ENCODE measurements around the gene HOXA7.

HOXA7 gene

DNA sequence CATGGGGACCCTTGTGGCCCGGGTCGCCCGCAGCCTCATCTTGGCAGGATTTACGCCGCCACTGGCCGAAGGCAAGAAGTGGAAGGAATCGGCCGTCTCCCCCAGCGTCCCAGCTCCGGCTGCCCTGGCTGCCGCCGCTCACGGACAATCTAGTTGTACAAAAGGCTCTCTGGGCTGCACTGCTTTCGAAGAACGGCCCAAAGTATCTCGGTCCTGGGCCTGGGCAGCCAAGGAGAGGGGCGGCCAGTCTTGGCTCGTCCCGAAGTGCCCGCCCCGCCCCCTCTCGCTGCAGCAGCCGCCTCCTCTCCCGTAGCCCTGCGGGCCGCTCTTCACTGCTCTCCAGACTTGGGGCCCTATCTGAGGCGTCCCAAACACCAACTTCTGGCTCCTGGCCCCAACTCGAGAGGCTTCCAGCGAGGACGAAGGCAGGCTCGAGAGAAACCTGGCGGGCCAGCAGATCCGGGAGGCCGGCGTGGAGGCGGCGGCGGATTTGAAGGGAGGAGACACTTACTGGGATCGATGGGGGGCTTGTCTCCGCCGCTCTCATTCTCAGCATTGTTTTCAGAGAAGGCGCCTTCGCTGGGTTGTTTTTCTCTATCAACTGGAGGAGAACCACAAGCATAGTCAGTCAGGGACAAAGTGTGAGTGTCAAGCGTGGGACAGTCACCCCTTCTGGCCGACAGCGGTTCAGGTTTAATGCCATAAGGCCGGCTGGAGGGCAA is 8.1 kb upstream of the HOXA7 start (continued):
- TF ChIP-seq ZNF221 (tag by site-specific recombination; IDR thresholded peaks at IDR 0.05; ENCODE audit: borderline replicate concordance) (no peak), WT1 (tag by site-specific recombination; IDR thresholded peaks at IDR 0.05) (no peak)

DNA sequence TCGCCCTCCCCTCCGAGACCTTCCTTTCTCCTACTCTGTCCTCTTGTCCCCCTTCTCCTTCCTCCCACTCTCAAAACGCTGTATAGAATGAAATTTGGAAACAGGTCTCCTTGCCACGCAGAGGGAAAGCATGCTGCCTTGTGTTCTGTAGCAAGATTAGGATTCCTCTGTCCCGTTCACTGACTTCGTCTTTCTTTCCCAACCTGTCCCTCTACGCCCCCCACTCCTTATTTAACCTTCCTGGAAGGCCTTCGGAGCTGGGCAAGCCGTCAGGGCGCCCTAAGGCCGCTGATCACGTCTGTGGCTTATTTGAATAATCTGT is 7.5 kb upstream of the HOXA7 start:
- Histone ChIP-seq H3K9me3 (ENCODE audit: control insufficient read depth, insufficient read depth, low read depth, low read length) (no peaks in the 10 kb centered on the region), H3K36me3 (ENCODE audit: control insufficient read depth in 2 of 2, insufficient read depth in 1 of 2, low read length in 2 of 2) (peaks cover 18 to 40% of the 10 kb centered on the region in 2 experiments), H3K27ac (ENCODE audit: extremely low read depth, low read depth, low read length) (peak overlapping the region; percentile 100), H3K4me3 (ENCODE audit: low read depth, low read length) (peak overlapping the region; percentile 76), H3K4me1 (ENCODE audit: control insufficient read depth, insufficient read depth, low read length) (peaks cover 16% of the 10 kb centered on the region)
- ChIA-PET POLR2A (interaction anchor here (0.8 to 4.1 kb wide), 5 partner anchors 10 to 1307 kb away, joined by 3 to 42 read pairs (median 4); partner anchors contain the start of genes HOXA10, HOXA3 and HOXA6), CTCF (interaction anchor here (0.6 to 1.8 kb wide), 3 partner anchors 14 to 20 kb away, joined by 3 to 10 read pairs (median 3); no protein-coding TSS in a partner anchor)
- TF ChIP-seq ZSCAN16 (tag by site-specific recombination; IDR thresholded peaks at IDR 0.05) (no peak), ZNF677 (tag by site-specific recombination; IDR thresholded peaks at IDR 0.05) (no peak), ZNF311 (tag by site-specific recombination; IDR thresholded peaks at IDR 0.05; ENCODE audit: borderline replicate concordance) (no peak), SP2 (tag by site-specific recombination; IDR thresholded peaks at IDR 0.05) (no peak), KLF7 (tag by site-specific recombination; IDR thresholded peaks at IDR 0.05; ENCODE audit: borderline replicate concordance) (no peak), ZNF555 (tag by site-specific recombination; conservative IDR thresholded peaks at IDR 0.05) (no peak), ZNF510 (tag by site-specific recombination; IDR thresholded peaks at IDR 0.05; ENCODE audit: insufficient replicate concordance) (no peak), ZBTB8A (tag by site-specific recombination; IDR thresholded peaks at IDR 0.05) (no peak), GLI2 (tag by site-specific recombination; IDR thresholded peaks at IDR 0.05; ENCODE audit: borderline replicate concordance, low read depth) (no peak), ZSCAN23 (tag by site-specific recombination; IDR thresholded peaks at IDR 0.05) (no peak), ZNF600 (tag by site-specific recombination; IDR thresholded peaks at IDR 0.05) (no peak), SP3 (tag by site-specific recombination; IDR thresholded peaks at IDR 0.05) (no peak), ZNF596 (tag by site-specific recombination; IDR thresholded peaks at IDR 0.05) (no peak), ZFP37 (tag by site-specific recombination; IDR thresholded peaks at IDR 0.05) (no peak)
- TF ChIP-seq, protein P1, sequence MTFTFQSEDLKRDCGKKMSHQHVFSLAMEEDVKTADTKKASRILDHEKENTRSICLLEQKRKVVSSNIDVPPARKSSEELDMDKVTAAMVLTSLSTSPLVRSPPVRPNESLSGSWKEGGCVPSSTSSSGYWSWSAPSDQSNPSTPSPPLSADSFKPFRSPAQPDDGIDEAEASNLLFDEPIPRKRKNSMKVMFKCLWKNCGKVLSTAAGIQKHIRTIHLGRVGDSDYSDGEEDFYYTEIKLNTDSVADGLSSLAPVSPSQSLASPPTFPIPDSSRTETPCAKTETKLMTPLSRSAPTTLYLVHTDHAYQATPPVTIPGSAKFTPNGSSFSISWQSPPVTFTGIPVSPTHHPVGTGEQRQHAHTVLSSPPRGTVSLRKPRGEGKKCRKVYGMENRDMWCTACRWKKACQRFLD (tag by site-specific recombination; IDR thresholded peaks at IDR 0.05): no peak
- TF ChIP-seq, protein P2, sequence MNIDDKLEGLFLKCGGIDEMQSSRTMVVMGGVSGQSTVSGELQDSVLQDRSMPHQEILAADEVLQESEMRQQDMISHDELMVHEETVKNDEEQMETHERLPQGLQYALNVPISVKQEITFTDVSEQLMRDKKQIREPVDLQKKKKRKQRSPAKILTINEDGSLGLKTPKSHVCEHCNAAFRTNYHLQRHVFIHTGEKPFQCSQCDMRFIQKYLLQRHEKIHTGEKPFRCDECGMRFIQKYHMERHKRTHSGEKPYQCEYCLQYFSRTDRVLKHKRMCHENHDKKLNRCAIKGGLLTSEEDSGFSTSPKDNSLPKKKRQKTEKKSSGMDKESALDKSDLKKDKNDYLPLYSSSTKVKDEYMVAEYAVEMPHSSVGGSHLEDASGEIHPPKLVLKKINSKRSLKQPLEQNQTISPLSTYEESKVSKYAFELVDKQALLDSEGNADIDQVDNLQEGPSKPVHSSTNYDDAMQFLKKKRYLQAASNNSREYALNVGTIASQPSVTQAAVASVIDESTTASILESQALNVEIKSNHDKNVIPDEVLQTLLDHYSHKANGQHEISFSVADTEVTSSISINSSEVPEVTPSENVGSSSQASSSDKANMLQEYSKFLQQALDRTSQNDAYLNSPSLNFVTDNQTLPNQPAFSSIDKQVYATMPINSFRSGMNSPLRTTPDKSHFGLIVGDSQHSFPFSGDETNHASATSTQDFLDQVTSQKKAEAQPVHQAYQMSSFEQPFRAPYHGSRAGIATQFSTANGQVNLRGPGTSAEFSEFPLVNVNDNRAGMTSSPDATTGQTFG (tag by site-specific recombination; IDR thresholded peaks at IDR 0.05; ENCODE audit: borderline replicate concordance): no peak
- TF ChIP-seq, protein P3, sequence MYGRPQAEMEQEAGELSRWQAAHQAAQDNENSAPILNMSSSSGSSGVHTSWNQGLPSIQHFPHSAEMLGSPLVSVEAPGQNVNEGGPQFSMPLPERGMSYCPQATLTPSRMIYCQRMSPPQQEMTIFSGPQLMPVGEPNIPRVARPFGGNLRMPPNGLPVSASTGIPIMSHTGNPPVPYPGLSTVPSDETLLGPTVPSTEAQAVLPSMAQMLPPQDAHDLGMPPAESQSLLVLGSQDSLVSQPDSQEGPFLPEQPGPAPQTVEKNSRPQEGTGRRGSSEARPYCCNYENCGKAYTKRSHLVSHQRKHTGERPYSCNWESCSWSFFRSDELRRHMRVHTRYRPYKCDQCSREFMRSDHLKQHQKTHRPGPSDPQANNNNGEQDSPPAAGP (tag by site-specific recombination; IDR thresholded peaks at IDR 0.05): no peak
